ENCODE data around the gene OR52B2.

OR52B2 gene

GRCh38 chr11:6132431-6132830, 37.7 kb downstream of the OR52B2 start:
- TF ChIP-seq CTCF (IDR thresholded peaks at IDR 0.05; ENCODE audit: control extremely low read depth, extremely low read depth, low read depth, missing control alignments), result no peak
- ChIA-PET POLR2A (no interaction called here), CTCF (no interaction called here)
- DNase-seq (ENCODE audit: extremely low spot score), result no peak

DNA sequence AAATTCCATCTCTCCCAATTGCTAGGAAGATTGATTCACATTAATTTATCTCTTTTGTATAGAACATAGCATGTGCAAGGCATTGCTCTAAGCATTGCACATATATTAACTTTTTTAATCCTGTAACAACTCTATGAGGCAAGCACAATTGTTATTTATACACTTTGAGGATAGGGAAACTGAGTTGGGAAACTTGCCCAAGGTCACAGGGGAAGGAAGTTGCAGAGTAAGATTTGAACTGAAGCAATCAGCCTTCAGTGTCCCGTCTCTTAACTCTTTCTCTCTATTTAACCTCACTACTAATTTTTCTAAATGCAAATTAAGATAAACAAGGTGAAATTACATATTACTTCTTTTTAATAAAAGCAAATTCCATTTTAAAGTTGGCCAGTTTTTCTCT, 40.5 kb downstream of the OR52B2 start:
- ChIA-PET POLR2A (no interaction called here), CTCF (interaction anchor here (1.1 kb wide), 1 partner anchor 11 kb away, joined by 4 read pairs; no protein-coding TSS in a partner anchor)
- DNase-seq (ENCODE audit: extremely low spot score), result no peak

DNA sequence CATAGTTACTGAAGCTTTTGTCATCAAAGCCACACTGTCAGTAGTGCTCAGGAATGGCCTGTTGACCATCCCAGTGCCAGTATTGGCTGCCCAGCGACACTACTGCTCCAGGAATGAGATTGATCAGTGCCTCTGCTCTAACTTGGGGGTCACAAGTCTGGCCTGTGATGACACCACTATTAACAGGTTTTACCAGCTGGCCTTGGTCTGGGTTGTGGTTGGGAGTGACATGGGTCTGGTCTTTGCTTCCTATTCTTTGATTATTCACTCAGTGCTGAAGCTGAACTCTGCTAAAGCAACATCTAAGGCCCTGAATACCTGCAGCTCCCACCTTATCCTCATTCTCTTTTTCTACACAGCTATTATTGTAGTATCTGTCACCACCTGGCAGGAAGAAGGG, 41.1 kb downstream of the OR52B2 start:
- POLR2A ChIA-PET, result no interaction called here
- CTCF ChIA-PET, result interaction anchor here (1.0 to 1.1 kb wide), 2 partner anchors 9 to 11 kb away, joined by 4 read pairs; no protein-coding TSS in a partner anchor
- DNase-seq (ENCODE audit: extremely low spot score), result no peak
- no peak for TF ChIP-seq CTCF (IDR thresholded peaks at IDR 0.05; ENCODE audit: control extremely low read depth, extremely low read depth, low read depth, missing control alignments)

More for the DNA sequence above, 40.5 kb downstream of the OR52B2 start:
- no peak for TF ChIP-seq CTCF (IDR thresholded peaks at IDR 0.05; ENCODE audit: control extremely low read depth, extremely low read depth, low read depth, missing control alignments)

- no peak for DNase-seq (ENCODE audit: extremely low spot score)
- POLR2A ChIA-PET, result no interaction called here
- CTCF ChIA-PET, result interaction anchor here (1.0 kb wide), 1 partner anchor 10 kb away, joined by 4 read pairs; no protein-coding TSS in a partner anchor
- TF ChIP-seq CTCF (IDR thresholded peaks at IDR 0.05; ENCODE audit: control extremely low read depth, extremely low read depth, low read depth, missing control alignments), result no peak
These were observed 42.2 kb downstream of the OR52B2 start for GRCh38 chr11:6127881-6128280.

DNA sequence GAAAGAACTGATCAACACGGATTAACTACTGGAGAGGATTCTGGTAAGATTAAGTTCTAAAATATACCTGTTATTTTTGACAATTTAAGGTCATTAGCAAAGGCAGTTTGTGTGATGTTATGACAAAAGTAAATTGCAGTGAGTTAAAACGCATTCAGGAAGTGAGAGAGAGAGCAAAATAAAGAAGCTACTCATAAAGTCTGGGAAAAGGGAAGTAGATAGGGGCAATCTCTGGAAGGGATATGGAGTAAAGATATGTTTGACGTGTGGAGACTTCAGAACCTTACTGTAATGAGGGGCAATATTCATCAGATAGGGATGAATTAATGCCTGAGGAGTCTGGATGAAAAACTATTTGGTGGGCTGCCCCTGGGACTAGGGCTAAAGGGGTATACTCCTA, 45.9 kb downstream of the OR52B2 start:
- CTCF ChIA-PET, result interaction anchor here (1.7 kb wide), 1 partner anchor 9 kb away, joined by 5 read pairs; no protein-coding TSS in a partner anchor
- POLR2A ChIA-PET, result no interaction called here
- no peak for DNase-seq (ENCODE audit: extremely low spot score)
- TF ChIP-seq CTCF (IDR thresholded peaks at IDR 0.05; ENCODE audit: control extremely low read depth, extremely low read depth, low read depth, missing control alignments), result no peak
